ENCODE results near the gene GOLGA8H. TPM values are rescaled to one million over a fixed set of nuclear protein-coding genes. Genes with fewer than 3 reads are reported as not detected.
"Not testable (repeated sequence)": the region's sequence is repeated elsewhere in the genome, so short reads cannot be mapped to it uniquely, and the experiment has no call there.

The GOLGA8H gene
- 0.15 and 0.57 TPM in 2 replicates for total RNA-seq (2014; rRNA removed; shearing (Covaris generic))

- not testable (repeated sequence) for DNase-seq (ENCODE audit: low read depth)
Measured at GRCh38 chr15:30603796-30604195, at the start of gene GOLGA8H. Gene GOLGA8H, plus strand, starts transcription at chr15:30604028. Its CDS starts 98 bp downstream, at chr15:30604126.

GRCh38 chr15:30566949-30567348 lies 36.9 kb upstream of the GOLGA8H start:
- not testable (repeated sequence) for DNase-seq (ENCODE audit: low read depth)

GRCh38 chr15:30573012-30573491 lies 30.8 kb upstream of the GOLGA8H start:
- not testable (repeated sequence) for DNase-seq (ENCODE audit: low read depth)

- DNase-seq (ENCODE audit: low read depth): not testable (repeated sequence)
Measured at GRCh38 chr15:30579394-30579970, 24.3 kb upstream of the GOLGA8H start.

- DNase-seq (ENCODE audit: low read depth): not testable (repeated sequence)
Measured at GRCh38 chr15:30580716-30581115, 23.1 kb upstream of the GOLGA8H start.

- not testable (repeated sequence) for DNase-seq (ENCODE audit: low read depth)
Measured at GRCh38 chr15:30598953-30599352, 4.9 kb upstream of the GOLGA8H start.

- not testable (repeated sequence) for DNase-seq (ENCODE audit: low read depth)
Measured at GRCh38 chr15:30612271-30612670, 8.4 kb downstream of the GOLGA8H start.

DNA sequence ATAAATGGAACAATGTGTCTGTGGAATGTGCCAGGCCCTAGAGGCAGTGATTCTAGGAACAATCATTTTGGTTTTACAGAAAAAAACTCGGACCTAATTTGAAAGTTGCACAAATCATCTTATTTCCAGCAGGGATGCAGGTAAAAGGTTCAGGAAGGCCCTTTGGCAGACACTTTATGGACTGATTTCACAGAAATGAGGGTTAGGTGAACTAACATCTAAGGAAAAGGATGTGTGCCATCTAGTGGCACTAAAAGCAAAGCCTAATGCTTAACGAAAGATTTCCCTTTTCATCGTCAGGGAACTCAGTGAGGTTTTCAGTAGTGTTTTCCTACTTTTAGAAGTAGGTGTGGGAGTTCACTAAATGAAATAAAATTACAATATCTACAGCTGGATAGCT lies 17.5 kb downstream of the GOLGA8H start:
- peak; percentile 9 for DNase-seq (ENCODE audit: low read depth)

GRCh38 chr15:30625436-30626193 lies 21.8 kb downstream of the GOLGA8H start, which contains the start of gene ARHGAP11B:
Gene ARHGAP11B, plus strand, starts transcription at chr15:30626128.
- DNase-seq (ENCODE audit: low read depth): peak; percentile 97

DNA sequence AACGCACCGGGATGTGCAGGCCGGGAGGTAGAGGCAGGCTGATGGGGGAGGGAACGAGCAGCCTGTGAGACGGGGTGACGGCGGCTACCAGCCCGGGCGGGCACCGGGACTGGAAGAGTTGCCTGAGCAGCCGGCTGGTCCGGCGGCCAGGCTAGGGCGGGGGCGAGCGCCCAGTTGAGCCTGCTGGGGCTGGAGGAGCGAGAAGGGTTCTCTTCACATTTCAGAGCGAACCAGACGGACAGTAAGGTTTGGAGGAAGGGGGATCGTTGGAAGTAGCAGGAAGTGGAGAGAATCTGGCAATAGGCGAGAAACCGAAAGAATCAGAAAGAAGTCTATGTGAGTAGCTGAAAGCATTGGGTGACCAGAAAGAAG lies 22.4 kb downstream of the GOLGA8H start:
- DNase-seq (ENCODE audit: low read depth): peak; percentile 30

DNA sequence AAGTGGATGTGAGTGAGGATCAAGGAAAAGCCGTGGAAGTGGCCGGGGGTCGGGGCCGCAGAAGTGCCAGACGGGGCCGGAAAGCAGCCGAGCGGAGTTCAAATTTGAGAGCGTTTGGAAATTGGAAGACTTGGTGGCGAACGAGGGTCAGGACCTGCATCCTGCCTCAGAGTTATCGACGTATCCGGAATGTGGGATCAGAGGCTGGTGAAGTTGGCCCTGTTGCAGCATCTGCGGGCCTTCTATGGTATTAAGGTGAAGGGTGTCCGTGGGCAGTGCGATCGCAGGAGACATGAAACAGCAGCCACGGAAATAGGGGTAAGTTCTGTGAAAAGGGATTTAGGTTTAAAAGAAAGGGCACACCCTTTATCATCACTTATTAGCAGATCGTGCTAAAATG lies 22.8 kb downstream of the GOLGA8H start:
- peak; percentile 12 for DNase-seq (ENCODE audit: low read depth)

DNA sequence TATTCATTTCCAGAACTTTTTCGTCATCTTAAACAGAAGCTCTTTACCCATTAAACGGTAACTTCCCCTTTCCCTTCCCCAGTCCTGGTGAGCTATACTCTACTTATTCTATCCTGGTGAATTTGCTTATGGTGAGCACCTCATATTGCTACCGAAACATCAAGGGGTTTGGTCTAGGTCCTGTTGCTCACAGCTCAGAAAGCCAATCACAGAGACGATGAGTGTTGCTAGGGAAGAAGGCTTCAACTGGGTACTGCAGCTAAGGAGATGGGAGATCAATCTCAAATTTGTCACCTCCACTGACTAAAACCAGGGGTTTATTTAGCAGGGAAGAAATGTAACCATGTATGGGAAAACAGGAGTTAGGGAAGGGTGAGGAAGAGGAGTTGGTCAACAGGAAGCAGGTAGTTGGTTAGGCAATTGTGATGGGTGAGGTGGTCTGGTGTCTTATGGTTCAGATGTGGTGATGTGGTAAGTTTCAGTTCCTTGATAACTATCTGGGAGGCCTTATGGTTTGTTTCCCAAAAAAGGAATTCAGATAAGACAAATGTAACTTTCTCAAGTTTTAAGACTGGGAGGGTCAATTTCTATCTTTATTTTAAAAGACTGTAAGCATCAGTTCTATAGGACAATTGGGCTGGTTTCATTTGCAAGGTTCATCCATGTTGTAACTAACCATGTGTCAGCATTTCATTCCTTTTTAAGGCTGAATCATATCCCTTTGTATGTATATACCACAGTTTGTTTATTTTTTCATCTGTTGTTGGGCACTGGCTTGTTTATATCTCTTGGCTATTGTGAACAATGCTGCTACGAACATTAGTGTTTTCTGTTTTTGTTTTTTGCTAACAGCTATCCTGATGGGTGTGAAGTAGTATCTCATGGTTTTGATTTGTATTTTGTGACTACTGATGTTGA lies 46.4 kb downstream of the GOLGA8H start:
- DNase-seq (ENCODE audit: low read depth): peak; percentile 26

DNA sequence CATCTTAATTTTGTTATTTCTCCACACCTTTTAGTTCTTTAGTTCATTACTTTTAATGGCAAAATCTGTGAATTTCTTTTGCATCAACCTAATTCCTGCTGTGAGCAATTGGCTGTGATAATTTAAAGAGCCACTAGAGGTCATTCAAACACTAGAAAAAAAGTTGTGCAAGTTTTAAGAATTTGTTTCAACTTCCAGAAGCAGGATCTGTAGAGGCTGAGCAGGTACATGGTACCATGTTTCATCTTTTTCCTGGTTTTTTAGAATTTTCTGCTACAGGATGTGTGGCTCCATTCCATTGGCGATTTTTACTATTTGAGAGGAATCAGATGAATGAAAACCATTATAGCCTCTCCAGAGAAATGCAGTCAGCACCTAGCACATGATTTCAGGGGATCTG lies 57.3 kb downstream of the GOLGA8H start:
- DNase-seq (ENCODE audit: low read depth): not testable (repeated sequence)

Other genes with a start within 250 kb of the GOLGA8H start
- 1.1 and 2.4 TPM in 2 replicates for gene CHRFAM7A, start 210.5 kb upstream of the GOLGA8H start, total RNA-seq (2014; rRNA removed; shearing (Covaris generic))
- 0.86 TPM in 1 of 2 replicates, not detected in the other for gene GOLGA8R, start 189.8 kb upstream of the GOLGA8H start, total RNA-seq (2014; rRNA removed; shearing (Covaris generic))
- not detected in 2 replicates for gene GOLGA8Q, start 52.0 kb upstream of the GOLGA8H start, total RNA-seq (2014; rRNA removed; shearing (Covaris generic))